ENCODE measurements around the gene ZC3H15. TPM values are rescaled to one million over a fixed set of nuclear protein-coding genes. Genes with fewer than 3 reads are reported as not detected.

ZC3H15 gene
- total RNA-seq, 1 donor from 2014 or later, result 17.5 TPM

DNA sequence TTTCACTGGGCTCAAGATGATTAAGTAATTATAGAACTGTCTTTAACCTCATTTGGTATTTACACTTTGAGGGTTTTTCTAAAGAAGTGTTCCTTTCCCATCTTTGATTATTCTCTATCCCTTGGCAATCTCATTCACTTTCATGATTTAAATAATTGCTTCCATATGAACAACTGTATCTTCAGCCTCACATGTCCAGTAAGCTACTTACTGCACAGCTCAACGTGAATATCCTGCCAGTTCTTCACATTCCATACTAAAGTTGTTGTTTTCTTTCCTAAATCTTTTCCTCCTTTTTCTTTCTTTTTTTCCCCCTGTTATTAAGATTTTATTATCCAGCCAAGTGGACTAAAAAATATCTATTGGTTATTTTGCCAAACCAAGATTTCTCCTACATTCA is 37.7 kb downstream of the ZC3H15 start:
- TF ChIP-seq, protein P1, sequence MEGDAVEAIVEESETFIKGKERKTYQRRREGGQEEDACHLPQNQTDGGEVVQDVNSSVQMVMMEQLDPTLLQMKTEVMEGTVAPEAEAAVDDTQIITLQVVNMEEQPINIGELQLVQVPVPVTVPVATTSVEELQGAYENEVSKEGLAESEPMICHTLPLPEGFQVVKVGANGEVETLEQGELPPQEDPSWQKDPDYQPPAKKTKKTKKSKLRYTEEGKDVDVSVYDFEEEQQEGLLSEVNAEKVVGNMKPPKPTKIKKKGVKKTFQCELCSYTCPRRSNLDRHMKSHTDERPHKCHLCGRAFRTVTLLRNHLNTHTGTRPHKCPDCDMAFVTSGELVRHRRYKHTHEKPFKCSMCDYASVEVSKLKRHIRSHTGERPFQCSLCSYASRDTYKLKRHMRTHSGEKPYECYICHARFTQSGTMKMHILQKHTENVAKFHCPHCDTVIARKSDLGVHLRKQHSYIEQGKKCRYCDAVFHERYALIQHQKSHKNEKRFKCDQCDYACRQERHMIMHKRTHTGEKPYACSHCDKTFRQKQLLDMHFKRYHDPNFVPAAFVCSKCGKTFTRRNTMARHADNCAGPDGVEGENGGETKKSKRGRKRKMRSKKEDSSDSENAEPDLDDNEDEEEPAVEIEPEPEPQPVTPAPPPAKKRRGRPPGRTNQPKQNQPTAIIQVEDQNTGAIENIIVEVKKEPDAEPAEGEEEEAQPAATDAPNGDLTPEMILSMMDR (IDR thresholded peaks at IDR 0.05), result no peak
- no peaks in the 10 kb centered on the region for H3K9me3 ChIP-seq
- H3K27me3 ChIP-seq, result no peaks in the 10 kb centered on the region
- H3K27ac ChIP-seq, result no peak overlapping the region
- intact Hi-C loops (cut with DNase I), result no loop called here
- H3K4me1 ChIP-seq, result no peaks in the 10 kb centered on the region
- peaks cover 7 to 15% of the 10 kb centered on the region in 2 donors for H3K36me3 ChIP-seq
- no peak overlapping the region for H3K4me3 ChIP-seq
- no peak for DNase-seq (ENCODE audit: low spot score in 2 of 2)

DNA sequence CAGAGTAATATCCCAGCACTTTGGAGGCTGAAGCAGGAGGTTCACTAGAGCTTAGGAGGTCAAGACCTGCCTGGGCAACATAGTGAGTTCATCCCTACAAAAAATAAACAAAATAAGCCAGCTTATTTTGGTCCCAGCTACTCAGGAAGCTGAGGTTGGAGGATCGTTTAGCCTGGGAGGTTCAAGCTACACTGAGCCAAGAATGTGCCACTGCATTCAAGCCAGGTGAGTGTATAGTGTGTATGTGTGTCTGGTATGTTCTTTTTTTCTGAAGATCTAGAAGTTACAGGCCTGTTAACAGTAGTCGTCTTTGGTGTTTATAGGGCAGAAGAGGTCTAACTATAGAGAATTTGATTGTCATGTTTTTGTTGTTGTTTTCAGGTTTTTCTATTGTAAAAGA is 40.2 kb downstream of the ZC3H15 start:
- no peaks in the 10 kb centered on the region for H3K4me1 ChIP-seq
- DNase-seq (ENCODE audit: low spot score in 2 of 2), result no peak
- no peaks in the 10 kb centered on the region for H3K9me3 ChIP-seq
- H3K4me3 ChIP-seq, result no peak overlapping the region
- peaks cover under 1 to 5% of the 10 kb centered on the region in 2 donors for H3K36me3 ChIP-seq
- TF ChIP-seq, protein P1 (IDR thresholded peaks at IDR 0.05), result no peak
- H3K27ac ChIP-seq, result no peak overlapping the region
- no peaks in the 10 kb centered on the region for H3K27me3 ChIP-seq
- intact Hi-C loops (cut with DNase I), result no loop called here

DNA sequence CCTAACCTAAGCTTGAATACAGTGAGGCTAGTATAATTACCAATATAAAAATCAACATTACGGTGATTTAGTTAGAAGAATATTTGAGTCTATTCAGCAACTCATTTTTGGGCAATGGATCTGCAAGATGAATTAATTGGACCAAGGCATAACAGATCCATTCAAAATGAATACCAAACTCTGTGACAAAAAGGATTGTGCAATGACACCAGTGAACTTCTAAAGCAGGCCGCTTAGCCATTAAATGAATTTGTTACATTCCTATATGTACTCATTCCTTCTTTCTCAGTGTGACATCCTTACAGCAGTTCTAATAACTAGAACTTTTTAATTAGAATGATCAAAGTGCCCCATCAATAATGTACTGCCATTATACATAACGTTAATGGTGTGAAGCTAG is 44.3 kb downstream of the ZC3H15 start:
- no peak overlapping the region for H3K4me3 ChIP-seq
- no peak for DNase-seq (ENCODE audit: low spot score in 2 of 2)
- TF ChIP-seq, protein P1 (IDR thresholded peaks at IDR 0.05), result no peak
- H3K4me1 ChIP-seq, result no peaks in the 10 kb centered on the region
- no peak overlapping the region for H3K27ac ChIP-seq
- no peaks in the 10 kb centered on the region for H3K27me3 ChIP-seq
- intact Hi-C loops (cut with DNase I), result no loop called here
- H3K9me3 ChIP-seq, result no peaks in the 10 kb centered on the region
- no peaks in the 10 kb centered on the region for H3K36me3 ChIP-seq

DNA sequence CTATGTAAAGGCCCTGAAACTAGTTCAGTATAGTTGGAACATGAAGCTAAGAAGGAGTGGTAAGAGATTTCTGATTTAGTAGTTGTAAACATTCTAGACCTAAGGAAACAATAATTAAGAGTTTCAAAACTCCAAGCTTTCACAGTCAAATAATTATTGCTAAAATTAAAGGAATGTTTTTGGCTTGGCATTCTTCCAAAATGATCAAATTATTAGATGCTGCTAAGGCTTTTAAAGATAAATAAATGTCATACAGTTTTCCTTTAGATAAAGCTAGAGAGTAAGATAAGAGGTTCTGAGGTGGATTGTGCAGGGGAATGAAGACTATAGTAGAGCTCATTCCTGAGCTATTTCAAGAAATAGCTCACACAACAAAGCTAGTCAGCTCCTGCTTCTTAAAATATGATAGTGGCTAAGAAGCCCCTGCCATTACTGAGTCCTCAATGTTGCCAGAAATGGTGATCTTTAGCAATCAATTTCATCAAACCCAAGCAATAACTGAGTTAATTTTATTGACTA is 45.3 kb downstream of the ZC3H15 start:
- TF ChIP-seq, protein P1 (IDR thresholded peaks at IDR 0.05), result no peak
- H3K4me3 ChIP-seq, result no peak overlapping the region
- H3K27ac ChIP-seq, result no peak overlapping the region
- H3K36me3 ChIP-seq, result no peaks in the 10 kb centered on the region
- H3K27me3 ChIP-seq, result no peaks in the 10 kb centered on the region
- no peaks in the 10 kb centered on the region for H3K4me1 ChIP-seq
- no peaks in the 10 kb centered on the region for H3K9me3 ChIP-seq
- intact Hi-C loops (cut with DNase I), result no loop called here
- no peak for DNase-seq (ENCODE audit: low spot score in 2 of 2)

DNA sequence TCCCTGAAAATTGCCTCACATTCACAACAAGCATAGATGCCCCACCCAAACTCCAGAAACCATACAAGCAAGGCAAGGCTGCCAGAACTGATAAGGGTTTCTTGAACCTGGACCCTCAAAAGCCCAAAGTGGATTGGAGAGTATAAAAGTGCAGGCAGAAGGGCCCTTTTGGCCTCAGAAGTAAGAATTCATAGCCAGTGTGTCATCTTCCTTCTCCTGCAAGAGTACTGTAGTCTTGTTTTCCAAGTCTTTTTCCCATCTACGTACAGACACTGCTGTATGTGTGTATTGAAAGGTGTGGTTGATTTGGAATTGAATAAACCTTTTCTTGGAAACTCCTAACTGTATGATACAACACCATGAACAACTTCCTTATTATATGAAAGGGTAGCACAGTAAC is 46.8 kb downstream of the ZC3H15 start:
- DNase-seq (ENCODE audit: low spot score in 2 of 2), result no peak
- Histone ChIP-seq H3K9me3 (no peaks in the 10 kb centered on the region), H3K4me3 (no peak overlapping the region), H3K27ac (no peak overlapping the region), H3K4me1 (no peaks in the 10 kb centered on the region), H3K27me3 (no peaks in the 10 kb centered on the region), H3K36me3 (no peaks in the 10 kb centered on the region)
- TF ChIP-seq, protein P1 (IDR thresholded peaks at IDR 0.05), result no peak
- intact Hi-C loops (cut with DNase I), result no loop called here

DNA sequence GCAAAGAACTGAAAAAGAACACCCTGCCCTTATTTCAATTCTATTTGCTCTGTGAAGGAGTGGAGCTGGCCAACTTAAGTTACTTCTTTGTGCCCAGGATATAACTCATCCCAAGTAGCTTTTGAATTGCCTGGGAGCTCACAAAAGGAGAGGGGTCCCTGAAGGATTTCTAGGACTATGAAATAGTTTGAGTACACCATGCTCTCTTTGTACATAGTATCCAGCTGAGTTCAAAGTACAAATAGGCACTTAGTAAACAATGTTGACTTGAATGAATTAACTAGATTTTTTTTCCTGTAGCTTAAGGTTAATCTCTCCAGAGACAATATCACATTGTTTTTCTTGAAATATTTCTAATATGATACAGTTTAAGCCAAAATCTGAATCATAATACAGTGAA is 47.7 kb downstream of the ZC3H15 start:
- Histone ChIP-seq H3K27me3 (no peaks in the 10 kb centered on the region), H3K36me3 (no peaks in the 10 kb centered on the region), H3K4me3 (no peak overlapping the region), H3K9me3 (no peaks in the 10 kb centered on the region), H3K27ac (no peak overlapping the region), H3K4me1 (no peaks in the 10 kb centered on the region)
- TF ChIP-seq, protein P1 (IDR thresholded peaks at IDR 0.05), result no peak
- intact Hi-C loops (cut with DNase I), result no loop called here
- DNase-seq (ENCODE audit: low spot score in 2 of 2), result no peak
